Activated CD4-positive, alpha-beta T cell treated with anti-CD3 and anti-CD28 coated beads, Interleukin-2, amount 10 ng/mL, durations not matched to agents 7 days and 5 days (primary cell): ENCODE measurements around the gene SLC66A1. TPM values are rescaled to one million over a fixed set of nuclear protein-coding genes. Genes with fewer than 3 reads are reported as not detected.
"Not testable (repeated sequence)": the region's sequence is repeated elsewhere in the genome, so short reads cannot be mapped to it uniquely, and the experiment has no call there.

Source experiments
- CTCF ChIA-PET: fragments of 350-600 bp; sonication (Branson Sonifier 250); formaldehyde crosslinking; loops from one replicate; lab custom pipeline; 2021; ENCODE audit warnings: antibody characterized with exemption; lab: Charles Lee
- POLR2A ChIA-PET: fragments of 350-600 bp; sonication (Branson Sonifier 250); formaldehyde crosslinking; loops from one replicate; lab custom pipeline; 2021; ENCODE audit warnings: antibody characterized with exemption; lab: Charles Lee
- DNase-seq: peaks from one replicate; pipeline ENCODE4 v3.0.0-alpha.2; 2020
- H3K27ac Mint-ChIP-seq: one replicate; pipeline ENCODE4 v1.8.0; 2021; ENCODE audit warnings: mild to moderate bottlenecking, moderate library complexity, mixed read lengths
- H3K27me3 Mint-ChIP-seq: one replicate; pipeline ENCODE4 v1.8.0; 2021; ENCODE audit warnings: mixed read lengths
- H3K36me3 Mint-ChIP-seq: one replicate; pipeline ENCODE4 v1.8.0; 2021; ENCODE audit warnings: low read depth, mixed read lengths
- H3K4me1 Mint-ChIP-seq: one replicate; pipeline ENCODE4 v1.8.0; 2021; ENCODE audit warnings: mixed read lengths
- H3K4me3 Mint-ChIP-seq: one replicate; pipeline ENCODE4 v1.8.0; 2021; ENCODE audit warnings: mild to moderate bottlenecking, moderate library complexity, mixed read lengths
- H3K9me3 Mint-ChIP-seq: one replicate; pipeline ENCODE4 v1.8.0; 2021; ENCODE audit warnings: mixed read lengths
- total RNA-seq, 2 experiments: library from RNA; stranded (reverse); gene quantifications; one replicate each; pipeline ENCODE4 v1.2.3, GENCODE V29; 2021

SLC66A1 gene, protein sequence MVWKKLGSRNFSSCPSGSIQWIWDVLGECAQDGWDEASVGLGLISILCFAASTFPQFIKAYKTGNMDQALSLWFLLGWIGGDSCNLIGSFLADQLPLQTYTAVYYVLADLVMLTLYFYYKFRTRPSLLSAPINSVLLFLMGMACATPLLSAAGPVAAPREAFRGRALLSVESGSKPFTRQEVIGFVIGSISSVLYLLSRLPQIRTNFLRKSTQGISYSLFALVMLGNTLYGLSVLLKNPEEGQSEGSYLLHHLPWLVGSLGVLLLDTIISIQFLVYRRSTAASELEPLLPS
- total RNA-seq: 1 to 10 TPM; 4.9 to 5.3 TPM

DNA sequence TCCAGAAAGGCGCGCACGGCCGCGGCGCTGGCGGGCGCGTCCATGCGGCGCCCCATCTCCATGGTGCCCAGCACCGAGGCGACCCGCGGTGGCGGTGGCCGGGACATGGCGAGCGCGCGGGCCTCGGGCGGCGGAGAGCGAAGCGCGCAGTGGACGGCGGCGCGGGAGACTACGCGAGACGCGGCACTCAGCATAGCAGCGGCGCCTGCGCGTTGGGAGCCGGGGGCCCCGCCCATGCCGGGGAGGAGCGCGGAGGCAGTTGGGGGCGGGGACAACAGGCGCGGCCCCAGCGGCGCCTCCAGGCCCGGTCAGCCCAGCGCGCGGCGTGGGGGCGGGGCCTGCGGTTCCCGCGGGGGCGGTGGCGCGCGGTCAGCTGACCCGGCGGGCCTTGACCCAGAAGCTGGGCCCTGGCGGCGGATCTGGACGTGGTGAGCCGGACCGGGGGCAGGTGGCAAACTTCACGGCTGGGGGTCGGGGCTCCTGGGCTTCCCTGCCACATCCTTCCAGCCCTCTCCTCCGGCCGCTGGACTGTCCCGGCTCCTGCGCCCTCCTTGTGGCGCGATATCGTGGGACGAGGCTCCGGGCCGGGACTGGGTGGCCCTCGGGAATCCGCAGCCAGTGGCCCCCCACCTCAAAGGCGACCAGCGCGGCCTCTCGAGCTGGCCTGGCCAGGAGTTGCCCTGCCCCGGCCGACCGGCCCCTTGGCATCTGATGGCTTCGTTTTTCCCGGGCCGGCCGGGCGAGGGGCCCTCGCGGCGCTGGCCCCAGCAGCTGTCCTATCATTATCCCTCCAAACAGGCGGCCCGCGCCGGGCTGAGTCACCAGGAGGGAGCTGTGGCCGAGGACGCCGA, at the start of gene SLC66A1, which contains the start of gene AKR7A2:
SLC66A1 (plus strand) TSS at position 396 of the 851 bp plus-strand sequence. CDS start 5,352 bp downstream, outside the sequence.
AKR7A2 (minus strand) TSS at position 214 of the 851 bp plus-strand sequence; CDS start at position 194, 20 bp downstream.
- Mint-ChIP-seq H3K36me3 (peaks cover 9% of the 10 kb centered on the region), H3K27ac (peak within 1 kb of the TSS; percentile 80), H3K27me3 (no peaks in the 10 kb centered on the region), H3K9me3 (no peaks in the 10 kb centered on the region), H3K4me3 (peak within 1 kb of the TSS; percentile 83), H3K4me1 (peaks cover 43% of the 10 kb centered on the region)
- DNase-seq: peak; percentile 89
- CTCF ChIA-PET: no interaction called here
- POLR2A ChIA-PET: interaction anchor here (0.7 kb wide), 1 partner anchor 151 kb away, joined by 3 read pairs; no protein-coding TSS in a partner anchor

DNA sequence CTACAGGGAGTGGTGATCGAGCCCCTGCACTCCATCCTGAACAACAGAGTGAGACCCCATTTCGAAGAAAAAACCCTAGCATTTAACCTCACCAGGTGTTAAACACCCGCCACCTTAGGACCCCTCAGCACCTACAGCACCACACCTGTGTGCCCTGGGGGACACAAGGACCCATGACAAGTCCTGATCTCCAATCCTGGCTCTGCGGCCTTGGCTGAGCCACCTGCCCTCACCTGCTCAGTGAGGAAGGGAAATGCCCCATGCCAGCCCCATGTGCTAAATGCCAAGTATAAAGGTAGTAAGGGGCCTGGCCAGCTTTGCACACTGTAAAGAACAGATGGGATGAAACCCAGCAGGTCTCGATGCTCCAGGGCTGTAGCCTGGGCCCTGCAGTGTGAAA, 49.4 kb upstream of the SLC66A1 start:
- Mint-ChIP-seq H3K27ac (no peak overlapping the region), H3K36me3 (peaks cover 7% of the 10 kb centered on the region), H3K9me3 (no peaks in the 10 kb centered on the region), H3K27me3 (no peaks in the 10 kb centered on the region), H3K4me1 (no peaks in the 10 kb centered on the region), H3K4me3 (no peak overlapping the region)
- DNase-seq: no peak
- ChIA-PET CTCF (interaction anchor here (1.2 kb wide), 1 partner anchor 340 kb away, joined by 3 read pairs; no protein-coding TSS in a partner anchor), POLR2A (no interaction called here)

DNA sequence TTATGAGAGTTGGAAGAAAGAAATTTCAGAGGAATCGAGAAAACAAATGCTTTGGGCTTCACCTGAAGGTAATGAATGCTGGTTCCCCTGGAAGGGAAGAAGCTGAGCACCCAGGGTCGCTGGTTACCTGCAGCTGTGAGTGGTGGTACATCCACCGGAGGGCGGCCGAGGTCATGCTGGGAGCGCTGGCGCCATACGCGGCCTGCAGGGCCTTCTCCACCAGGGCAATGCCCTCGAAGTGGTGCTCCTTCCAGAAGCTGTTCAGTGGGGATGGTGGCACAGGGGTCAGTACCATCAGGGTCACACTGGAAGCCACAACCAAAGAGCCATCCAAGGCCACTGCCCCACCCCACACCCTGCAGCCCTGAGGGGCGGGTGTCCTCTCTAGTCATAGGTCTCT, 43.7 kb upstream of the SLC66A1 start:
- Mint-ChIP-seq H3K27ac (no peak overlapping the region), H3K27me3 (peaks cover 9% of the 10 kb centered on the region), H3K36me3 (peaks cover 4% of the 10 kb centered on the region), H3K4me1 (no peaks in the 10 kb centered on the region), H3K4me3 (no peak overlapping the region), H3K9me3 (no peaks in the 10 kb centered on the region)
- CTCF ChIA-PET: no interaction called here
- DNase-seq: no peak
- POLR2A ChIA-PET: no interaction called here

DNA sequence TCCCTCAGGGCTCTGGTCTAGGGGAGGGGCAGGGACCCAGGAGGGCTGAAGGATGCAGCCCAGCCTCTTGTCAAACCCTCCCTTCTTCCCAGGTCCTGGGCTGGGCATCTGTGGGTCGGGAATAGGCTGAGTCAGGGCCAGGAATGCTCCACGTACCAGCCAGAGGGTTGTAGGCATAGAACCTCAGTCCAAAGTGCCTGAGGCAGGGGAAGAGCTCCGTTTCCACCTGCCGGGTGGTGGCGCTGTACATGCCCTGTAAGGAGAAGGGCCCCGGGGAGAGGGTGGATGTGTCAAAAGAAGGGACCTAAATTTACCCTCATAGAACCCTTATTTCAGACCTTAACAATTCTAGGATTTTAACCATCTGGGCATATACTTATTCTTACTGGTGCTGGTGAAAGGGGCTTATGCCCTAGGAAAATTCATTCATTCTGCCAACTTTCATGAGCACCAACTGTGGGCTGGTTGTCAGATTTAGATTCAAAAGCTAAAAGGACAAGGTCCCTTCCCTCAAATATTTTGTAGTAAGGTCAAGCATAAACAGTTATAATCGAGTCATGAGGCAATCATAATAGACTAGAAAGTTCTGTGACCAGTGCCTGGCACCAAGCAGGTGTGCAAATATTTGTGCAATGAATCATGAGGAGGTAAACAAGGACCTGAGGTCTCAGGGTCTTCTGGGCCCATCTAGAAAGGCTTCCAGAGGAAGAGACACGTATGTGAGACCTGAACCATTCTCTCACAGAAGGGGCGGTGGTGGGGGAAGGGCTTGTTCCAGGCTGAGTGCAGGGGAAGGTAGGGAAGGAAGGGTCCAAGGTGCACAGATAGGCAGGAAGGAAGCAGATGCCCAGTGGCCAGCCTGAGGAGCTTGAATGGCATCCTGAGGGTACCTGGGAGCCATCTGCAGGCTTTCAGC, 42.4 kb upstream of the SLC66A1 start:
- H3K4me3 Mint-ChIP-seq, H3K9me3 Mint-ChIP-seq, H3K4me1 Mint-ChIP-seq, H3K36me3 Mint-ChIP-seq, POLR2A ChIA-PET, DNase-seq, H3K27ac Mint-ChIP-seq, CTCF ChIA-PET: not testable (repeated sequence)
- peaks cover 14% of the 10 kb centered on the region for H3K27me3 Mint-ChIP-seq

DNA sequence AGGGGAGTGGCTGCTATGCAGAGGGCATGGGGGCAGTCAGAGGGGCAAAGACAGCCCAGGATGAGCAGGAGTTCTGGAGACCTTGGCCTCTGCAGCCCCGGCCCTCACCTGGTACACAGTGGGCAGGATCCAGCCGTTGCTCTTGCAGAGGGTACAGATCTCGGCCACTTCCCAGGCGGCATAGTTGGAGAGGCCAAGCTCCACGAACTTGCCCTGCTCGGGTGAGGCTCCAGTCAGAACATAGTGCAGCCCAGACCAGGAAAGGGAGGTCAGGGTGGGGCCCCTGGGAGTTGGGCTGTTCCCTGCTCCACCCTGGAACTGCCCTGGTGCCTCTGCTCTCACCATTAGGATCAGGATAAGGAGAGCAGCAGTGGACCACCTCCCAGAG, 41.8 kb upstream of the SLC66A1 start:
- H3K4me3 Mint-ChIP-seq, H3K27ac Mint-ChIP-seq: not testable (repeated sequence)

DNA sequence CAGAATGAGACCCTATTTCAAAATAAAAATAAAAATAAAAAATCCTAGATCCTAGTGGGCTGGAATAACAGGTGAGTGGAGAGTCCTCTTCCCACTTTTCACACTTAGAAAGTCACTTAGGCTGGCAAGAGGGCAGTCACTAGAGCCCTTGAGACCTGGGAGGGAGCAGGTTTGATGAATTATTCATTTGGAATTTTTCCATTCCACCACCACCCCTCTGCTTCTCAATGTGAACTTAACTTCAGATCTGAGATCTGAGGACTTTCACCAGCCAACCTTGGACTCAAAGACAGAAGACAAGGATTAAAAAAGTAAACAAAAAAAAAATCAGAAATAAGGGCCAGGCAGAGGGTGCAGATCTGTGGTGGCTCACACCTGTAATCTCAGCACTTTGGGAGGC, 40.1 kb upstream of the SLC66A1 start:
- H3K4me1 Mint-ChIP-seq: no peaks in the 10 kb centered on the region
- H3K27me3 Mint-ChIP-seq: peaks cover 20% of the 10 kb centered on the region
- no peak overlapping the region for H3K4me3 Mint-ChIP-seq
- CTCF ChIA-PET: interaction anchor here (0.7 kb wide), 1 partner anchor 81 kb away, joined by 3 read pairs; no protein-coding TSS in a partner anchor
- H3K9me3 Mint-ChIP-seq: peaks cover 4% of the 10 kb centered on the region
- H3K27ac Mint-ChIP-seq: no peak overlapping the region
- DNase-seq: no peak
- peaks cover 10% of the 10 kb centered on the region for H3K36me3 Mint-ChIP-seq
- POLR2A ChIA-PET: no interaction called here

More for the DNA sequence above, 41.8 kb upstream of the SLC66A1 start:
- peaks cover 15% of the 10 kb centered on the region for H3K27me3 Mint-ChIP-seq
- H3K4me1 Mint-ChIP-seq, POLR2A ChIA-PET, H3K9me3 Mint-ChIP-seq, DNase-seq, H3K36me3 Mint-ChIP-seq: not testable (repeated sequence)
- CTCF ChIA-PET: interaction anchor here (0.6 kb wide), 1 partner anchor 340 kb away, joined by 3 read pairs; no protein-coding TSS in a partner anchor

DNA sequence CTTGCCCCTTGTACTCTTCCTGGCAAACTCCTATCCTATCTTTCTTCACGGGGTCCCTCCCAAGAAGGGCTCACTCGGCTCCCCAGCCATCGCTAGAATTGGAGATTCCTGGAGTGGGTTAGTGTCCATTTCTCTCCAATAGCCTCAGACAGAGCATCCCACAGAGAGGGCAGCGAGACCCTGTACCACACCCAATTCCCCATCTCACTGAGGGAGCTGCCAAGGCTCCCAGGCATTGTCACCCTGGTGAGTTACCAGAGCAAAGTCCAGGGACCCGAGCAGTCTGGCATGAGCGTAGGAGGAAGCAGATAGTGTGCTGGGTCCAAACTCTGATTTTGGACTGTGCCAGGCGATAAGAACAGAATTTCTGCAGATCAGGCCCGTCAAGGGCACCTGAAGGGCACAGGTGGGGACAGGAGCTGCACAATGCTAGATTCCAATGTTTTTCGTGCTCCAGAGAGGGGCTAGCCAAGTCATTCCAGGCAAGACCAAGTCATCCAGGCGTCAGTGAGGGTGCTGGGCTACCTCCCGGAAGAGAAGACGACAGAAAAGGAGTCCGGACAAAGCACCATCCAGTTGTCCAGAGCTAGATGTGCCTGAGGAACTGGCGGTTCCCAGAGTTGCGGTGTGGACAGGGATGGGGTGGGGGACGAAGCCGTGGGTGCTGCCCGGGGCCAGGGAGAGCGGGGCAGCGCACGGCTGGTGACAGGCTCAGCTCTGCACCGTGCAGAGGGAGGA, 38.9 kb upstream of the SLC66A1 start:
- Mint-ChIP-seq H3K36me3 (peaks cover 10% of the 10 kb centered on the region), H3K27me3 (peaks cover 21% of the 10 kb centered on the region), H3K4me3 (no peak overlapping the region), H3K4me1 (no peaks in the 10 kb centered on the region), H3K9me3 (peaks cover 4% of the 10 kb centered on the region), H3K27ac (no peak overlapping the region)
- no peak for DNase-seq
- CTCF ChIA-PET: interaction anchor here (0.6 kb wide), 1 partner anchor 32 kb away, joined by 3 read pairs; no protein-coding TSS in a partner anchor
- POLR2A ChIA-PET: no interaction called here

DNA sequence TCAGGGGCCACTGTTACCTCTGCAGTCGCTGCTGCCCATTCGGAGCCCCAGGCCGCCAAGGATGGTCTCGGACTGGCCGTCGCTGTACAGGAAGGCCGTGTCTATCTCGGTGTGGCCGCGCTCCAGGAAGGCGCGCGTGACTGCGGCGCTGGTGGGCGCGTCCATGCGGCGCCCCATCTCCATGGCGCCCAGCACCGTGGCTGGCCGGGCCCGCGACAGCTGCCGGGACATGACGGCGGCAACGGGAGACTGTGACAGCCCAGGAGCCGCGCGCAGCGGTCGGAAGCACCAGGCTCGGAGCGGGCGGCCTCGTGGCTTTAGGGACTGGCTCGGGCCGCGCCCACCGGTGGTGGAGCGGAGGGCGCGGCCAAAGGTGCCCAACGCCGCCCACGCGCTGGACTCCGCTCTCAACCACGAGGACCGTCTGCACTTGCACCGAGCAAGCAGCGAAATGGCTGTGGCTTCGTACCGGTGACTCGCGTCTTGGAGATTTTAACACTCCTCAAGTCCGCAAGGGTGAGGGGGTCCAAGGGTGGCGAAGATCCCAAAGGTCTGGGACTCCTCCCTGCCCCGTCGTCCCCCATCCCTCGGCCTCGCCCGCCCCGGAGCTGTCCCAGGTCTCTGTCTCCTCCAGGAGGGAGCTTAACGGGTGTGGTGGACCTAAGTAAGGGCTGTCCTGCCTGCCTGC, 38.1 kb upstream of the SLC66A1 start:
- H3K27ac Mint-ChIP-seq, H3K4me1 Mint-ChIP-seq, DNase-seq, H3K4me3 Mint-ChIP-seq, H3K9me3 Mint-ChIP-seq, POLR2A ChIA-PET, H3K36me3 Mint-ChIP-seq: not testable (repeated sequence)
- CTCF ChIA-PET: interaction anchor here (1.0 kb wide), 1 partner anchor 10 kb away, joined by 3 read pairs; no protein-coding TSS in a partner anchor
- H3K27me3 Mint-ChIP-seq: peaks cover 21% of the 10 kb centered on the region

DNA sequence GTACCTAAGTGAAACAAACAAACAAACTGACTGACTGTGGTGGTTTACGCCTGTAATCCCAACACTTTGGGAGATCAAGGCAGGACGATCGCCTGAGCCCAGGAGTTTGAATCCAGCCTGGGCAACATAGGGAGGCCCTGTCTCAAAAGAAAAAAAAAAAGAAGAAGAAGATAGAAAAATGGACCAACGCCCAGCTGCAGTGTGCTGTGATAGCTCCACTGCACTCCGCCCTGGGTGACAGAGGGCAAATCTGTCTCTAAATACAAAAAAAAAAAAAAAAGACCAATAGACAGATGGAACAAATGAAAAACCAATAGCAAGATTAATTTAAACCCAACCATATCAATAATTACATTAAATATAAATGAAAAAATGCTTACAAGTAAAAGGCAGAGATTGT, 37.5 kb upstream of the SLC66A1 start:
- peaks cover 10% of the 10 kb centered on the region for H3K36me3 Mint-ChIP-seq
- ChIA-PET POLR2A (no interaction called here), CTCF (interaction anchor here (0.6 to 1.0 kb wide), 2 partner anchors 9 to 412 kb away, joined by 3 read pairs; no protein-coding TSS in a partner anchor)
- no peak overlapping the region for H3K4me3 Mint-ChIP-seq
- peaks cover 4% of the 10 kb centered on the region for H3K9me3 Mint-ChIP-seq
- DNase-seq: no peak
- H3K27me3 Mint-ChIP-seq: peaks cover 21% of the 10 kb centered on the region
- H3K27ac Mint-ChIP-seq: no peak overlapping the region
- H3K4me1 Mint-ChIP-seq: no peaks in the 10 kb centered on the region

DNA sequence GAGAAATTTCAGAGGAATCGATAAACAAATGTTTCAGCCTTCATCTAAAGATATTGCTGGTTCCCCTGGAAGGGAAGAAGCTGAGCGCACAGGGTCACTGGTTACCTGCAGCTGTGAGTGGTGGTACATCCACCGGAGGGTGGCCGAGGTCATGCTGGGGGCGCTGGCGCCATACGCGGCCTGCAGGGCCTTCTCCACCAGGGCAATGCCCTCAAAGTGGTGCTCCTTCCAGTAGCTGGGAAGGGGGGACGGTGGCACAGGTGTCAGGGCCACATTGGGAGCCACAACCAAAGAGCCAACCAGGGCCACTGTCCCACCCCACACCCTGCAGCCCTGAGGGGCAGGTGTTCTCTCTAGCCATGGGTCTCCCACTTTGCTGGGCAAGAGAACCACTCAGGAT, 28.2 kb upstream of the SLC66A1 start:
- CTCF ChIA-PET: interaction anchor here (0.7 to 1.0 kb wide), 3 partner anchors 9 to 1688 kb away, joined by 3 to 4 read pairs (median 3); no protein-coding TSS in a partner anchor
- peaks cover 7% of the 10 kb centered on the region for H3K27me3 Mint-ChIP-seq
- no peak overlapping the region for H3K27ac Mint-ChIP-seq
- POLR2A ChIA-PET: no interaction called here
- no peak overlapping the region for H3K4me3 Mint-ChIP-seq
- H3K36me3 Mint-ChIP-seq: no peaks in the 10 kb centered on the region
- H3K4me1 Mint-ChIP-seq: peaks cover 4% of the 10 kb centered on the region
- no peak for DNase-seq
- no peaks in the 10 kb centered on the region for H3K9me3 Mint-ChIP-seq

DNA sequence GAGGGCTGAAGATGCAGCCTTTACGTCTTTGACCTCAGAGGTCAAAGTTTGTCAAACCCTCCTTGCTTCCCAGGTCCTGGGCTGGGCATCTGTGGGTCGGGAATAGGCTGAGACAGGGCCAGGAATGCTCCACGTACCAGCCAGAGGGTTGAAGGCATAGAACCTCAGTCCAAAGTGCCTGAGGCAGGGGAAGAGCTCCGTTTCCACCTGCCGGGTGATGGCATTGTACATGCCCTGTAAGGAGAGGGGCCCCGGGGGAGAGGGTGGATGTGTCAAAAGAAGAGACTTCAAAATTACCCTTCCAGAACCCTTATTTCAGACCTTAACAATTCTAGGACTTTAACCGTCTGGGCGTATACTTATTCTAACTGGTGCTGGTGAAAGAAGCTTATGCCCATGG, 27.2 kb upstream of the SLC66A1 start:
- CTCF ChIA-PET: interaction anchor here (0.6 kb wide), 1 partner anchor 211 kb away, joined by 3 read pairs; no protein-coding TSS in a partner anchor
- Mint-ChIP-seq H3K4me1 (peaks cover 8% of the 10 kb centered on the region), H3K27ac (no peak overlapping the region), H3K36me3 (no peaks in the 10 kb centered on the region), H3K27me3 (peaks cover 15% of the 10 kb centered on the region), H3K4me3 (no peak overlapping the region), H3K9me3 (no peaks in the 10 kb centered on the region)
- DNase-seq: no peak
- POLR2A ChIA-PET: no interaction called here
